ENCODE data around the gene STOML1. TPM values are rescaled to one million over a fixed set of nuclear protein-coding genes. Genes with fewer than 3 reads are reported as not detected.

STOML1 gene
- total and polyA plus RNA-seq, 8 donors: 5.2 to 13.2 (median 9.2) TPM

- peak in 2 of 6 donors; percentile 39 to 56 for DNase-seq
- no peaks in the 10 kb centered on the region for H3K4me1 ChIP-seq
- ATAC-seq: no peak
- peaks cover 0 to 18% (median 0%) of the 10 kb centered on the region in 3 donors for H3K36me3 ChIP-seq
- H3K9me3 ChIP-seq: no peaks in the 10 kb centered on the region
- H3K27me3 ChIP-seq: no peaks in the 10 kb centered on the region
- no peak overlapping the region for H3K27ac ChIP-seq
- WGBS, 2 donors: 77 to 79% methylated on average over 9 of the region's 9 CpGs
- TF ChIP-seq, protein P1, sequence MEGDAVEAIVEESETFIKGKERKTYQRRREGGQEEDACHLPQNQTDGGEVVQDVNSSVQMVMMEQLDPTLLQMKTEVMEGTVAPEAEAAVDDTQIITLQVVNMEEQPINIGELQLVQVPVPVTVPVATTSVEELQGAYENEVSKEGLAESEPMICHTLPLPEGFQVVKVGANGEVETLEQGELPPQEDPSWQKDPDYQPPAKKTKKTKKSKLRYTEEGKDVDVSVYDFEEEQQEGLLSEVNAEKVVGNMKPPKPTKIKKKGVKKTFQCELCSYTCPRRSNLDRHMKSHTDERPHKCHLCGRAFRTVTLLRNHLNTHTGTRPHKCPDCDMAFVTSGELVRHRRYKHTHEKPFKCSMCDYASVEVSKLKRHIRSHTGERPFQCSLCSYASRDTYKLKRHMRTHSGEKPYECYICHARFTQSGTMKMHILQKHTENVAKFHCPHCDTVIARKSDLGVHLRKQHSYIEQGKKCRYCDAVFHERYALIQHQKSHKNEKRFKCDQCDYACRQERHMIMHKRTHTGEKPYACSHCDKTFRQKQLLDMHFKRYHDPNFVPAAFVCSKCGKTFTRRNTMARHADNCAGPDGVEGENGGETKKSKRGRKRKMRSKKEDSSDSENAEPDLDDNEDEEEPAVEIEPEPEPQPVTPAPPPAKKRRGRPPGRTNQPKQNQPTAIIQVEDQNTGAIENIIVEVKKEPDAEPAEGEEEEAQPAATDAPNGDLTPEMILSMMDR (IDR thresholded peaks at IDR 0.05): no peak
- no peak overlapping the region for H3K4me3 ChIP-seq
- no peak for FAIRE-seq
- intact Hi-C loops (cut with DNase I): no loop called here
Measured at GRCh38 chr15:74038707-74039655, 46.9 kb upstream of the STOML1 start.

DNA sequence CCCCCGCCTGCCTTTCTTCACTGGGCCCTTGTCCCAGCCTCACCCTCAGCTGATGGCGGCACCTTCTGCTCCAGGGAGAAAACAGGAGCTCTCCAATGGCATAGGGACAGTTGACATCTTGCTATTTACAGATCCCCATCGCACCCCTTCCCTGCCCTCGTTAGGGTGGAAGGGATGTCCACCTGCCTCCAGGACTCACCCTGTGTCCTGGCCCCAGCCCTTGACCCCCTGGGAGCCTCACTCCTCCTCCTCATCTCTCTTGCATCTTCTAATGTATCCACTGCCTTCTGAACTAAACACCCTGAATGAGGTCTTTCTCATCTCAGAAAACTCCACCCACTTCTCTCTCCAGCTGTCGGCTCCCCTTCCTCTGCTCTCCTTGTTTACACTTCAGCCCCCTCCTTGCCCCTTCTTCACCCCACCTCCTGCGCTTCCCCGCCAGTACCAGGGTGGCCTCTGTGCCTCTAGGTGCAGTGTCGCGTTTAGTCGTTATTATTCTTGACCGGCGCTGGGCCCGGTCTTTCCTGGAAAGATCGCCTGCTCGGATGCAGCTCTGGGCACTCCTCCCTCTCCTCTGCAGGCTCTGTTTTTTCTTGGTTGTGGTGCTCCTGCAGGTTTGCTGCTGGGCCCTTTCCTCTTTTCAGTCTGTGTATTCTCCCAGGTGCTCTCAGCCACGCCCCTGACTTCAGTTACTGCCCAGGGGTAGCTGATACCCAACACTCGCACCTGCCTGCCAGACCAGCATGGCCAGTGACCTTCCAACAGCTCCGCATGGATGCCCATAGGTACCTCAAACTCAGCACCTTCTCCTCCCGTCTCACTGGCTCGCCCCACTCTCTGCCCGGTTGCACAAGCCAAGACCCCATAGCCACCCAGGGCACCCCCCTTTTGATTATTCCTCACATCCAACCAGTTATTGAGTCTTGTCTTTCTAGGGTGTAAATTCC is 45.3 kb upstream of the STOML1 start:
- H3K4me3 ChIP-seq: no peak overlapping the region
- H3K4me1 ChIP-seq: no peaks in the 10 kb centered on the region
- peaks cover 0 to 20% (median 0%) of the 10 kb centered on the region in 3 donors for H3K36me3 ChIP-seq
- TF ChIP-seq, protein P1 (IDR thresholded peaks at IDR 0.05): no peak
- FAIRE-seq: no peak
- H3K27me3 ChIP-seq: no peaks in the 10 kb centered on the region
- H3K9me3 ChIP-seq: no peaks in the 10 kb centered on the region
- peak in 1 of 6 donors; percentile 35 for DNase-seq
- ATAC-seq: no peak
- intact Hi-C loops (cut with DNase I): no loop called here
- H3K27ac ChIP-seq: no peak overlapping the region
- 85% methylated on average over 21 of the region's 21 CpGs for WGBS, 2 donors

GRCh38 chr15:74036271-74037170 is 44.4 kb upstream of the STOML1 start:
- intact Hi-C loops (cut with DNase I): no loop called here
- TF ChIP-seq, protein P1 (IDR thresholded peaks at IDR 0.05): peak in 2 of 4 donors; percentile 16 to 22
- FAIRE-seq (no peak), ATAC-seq (peak in 3 of 4 donors; percentile 39 to 56 (median 50)), DNase-seq (peak in 1 of 6 donors; percentile 47)
- 78 to 85% methylated on average over 21 of the region's 21 CpGs for WGBS, 2 donors
- H3K4me3 ChIP-seq: no peak overlapping the region
- peaks cover 0 to 20% (median 0%) of the 10 kb centered on the region in 3 donors for H3K36me3 ChIP-seq
- H3K4me1 ChIP-seq: no peaks in the 10 kb centered on the region
- H3K27me3 ChIP-seq: no peaks in the 10 kb centered on the region
- no peak overlapping the region for H3K27ac ChIP-seq
- H3K9me3 ChIP-seq: no peaks in the 10 kb centered on the region

All from pancreas (tissue), 10 donors.